WI38 (cell line): ENCODE results near the gene SPRYD3.

Source experiments
- H3K4me3 ChIP-seq: 2 replicates; pipeline ENCODE4 v1.5.1; 2011; ENCODE audit warnings: low read depth, mild to moderate bottlenecking, control low read depth, low read length
- TF ChIP-seq, protein P1 (sequence below): IDR thresholded peaks from 2 replicates; pipeline ENCODE4 v1.5.1; 2012; ENCODE audit warnings: low read depth, mild to moderate bottlenecking, control low read depth, low read length

SPRYD3 gene

GRCh38 chr12:53100466-53101151 lies 21.4 kb upstream of the SPRYD3 start:
- no peak overlapping the region for H3K4me3 ChIP-seq
- TF ChIP-seq, protein P1, sequence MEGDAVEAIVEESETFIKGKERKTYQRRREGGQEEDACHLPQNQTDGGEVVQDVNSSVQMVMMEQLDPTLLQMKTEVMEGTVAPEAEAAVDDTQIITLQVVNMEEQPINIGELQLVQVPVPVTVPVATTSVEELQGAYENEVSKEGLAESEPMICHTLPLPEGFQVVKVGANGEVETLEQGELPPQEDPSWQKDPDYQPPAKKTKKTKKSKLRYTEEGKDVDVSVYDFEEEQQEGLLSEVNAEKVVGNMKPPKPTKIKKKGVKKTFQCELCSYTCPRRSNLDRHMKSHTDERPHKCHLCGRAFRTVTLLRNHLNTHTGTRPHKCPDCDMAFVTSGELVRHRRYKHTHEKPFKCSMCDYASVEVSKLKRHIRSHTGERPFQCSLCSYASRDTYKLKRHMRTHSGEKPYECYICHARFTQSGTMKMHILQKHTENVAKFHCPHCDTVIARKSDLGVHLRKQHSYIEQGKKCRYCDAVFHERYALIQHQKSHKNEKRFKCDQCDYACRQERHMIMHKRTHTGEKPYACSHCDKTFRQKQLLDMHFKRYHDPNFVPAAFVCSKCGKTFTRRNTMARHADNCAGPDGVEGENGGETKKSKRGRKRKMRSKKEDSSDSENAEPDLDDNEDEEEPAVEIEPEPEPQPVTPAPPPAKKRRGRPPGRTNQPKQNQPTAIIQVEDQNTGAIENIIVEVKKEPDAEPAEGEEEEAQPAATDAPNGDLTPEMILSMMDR = no peak

DNA sequence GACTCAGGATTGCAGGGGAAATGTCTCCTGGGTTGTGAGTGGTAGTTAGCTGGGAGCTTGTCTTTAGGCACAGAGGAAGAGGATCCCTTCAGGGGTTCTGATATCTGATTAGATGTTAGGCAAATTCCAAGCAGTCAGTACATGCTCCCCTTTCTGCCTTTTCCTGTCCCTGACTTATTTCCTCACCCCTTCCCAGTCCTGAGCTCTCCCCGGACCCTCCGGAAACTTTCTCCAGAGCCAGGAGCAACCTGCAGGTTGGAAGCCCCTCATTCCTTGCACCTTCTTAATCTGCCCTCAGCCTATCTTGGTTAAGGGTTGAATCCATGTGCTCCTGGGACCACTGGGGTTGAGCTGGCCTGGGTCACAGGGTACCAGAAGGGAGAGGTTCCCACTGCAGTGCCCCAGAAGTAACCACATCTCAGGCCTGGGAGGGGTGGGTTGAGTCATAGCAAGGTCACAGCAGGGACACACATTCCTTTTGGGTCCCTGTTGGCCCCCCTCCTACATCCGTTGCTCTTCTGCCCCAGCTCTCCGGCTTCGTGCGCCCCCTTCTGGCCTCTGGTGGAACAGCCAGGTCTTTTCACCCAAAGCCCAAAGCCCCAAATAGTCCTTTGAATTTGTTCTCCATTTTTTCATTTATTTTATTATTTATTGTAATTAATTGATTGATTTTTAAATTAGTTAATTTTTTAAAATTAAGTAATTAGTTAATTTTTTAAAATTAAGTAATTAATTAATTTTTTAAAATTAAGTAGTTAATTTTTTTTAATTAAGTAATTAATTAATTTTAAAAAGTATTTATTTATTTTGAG lies 20.1 kb upstream of the SPRYD3 start:
- TF ChIP-seq, protein P1 = peak; percentile 77
- H3K4me3 ChIP-seq = peak overlapping the region; percentile 72

GRCh38 chr12:53098354-53098981 lies 19.3 kb upstream of the SPRYD3 start:
- TF ChIP-seq, protein P1 = no peak

DNA sequence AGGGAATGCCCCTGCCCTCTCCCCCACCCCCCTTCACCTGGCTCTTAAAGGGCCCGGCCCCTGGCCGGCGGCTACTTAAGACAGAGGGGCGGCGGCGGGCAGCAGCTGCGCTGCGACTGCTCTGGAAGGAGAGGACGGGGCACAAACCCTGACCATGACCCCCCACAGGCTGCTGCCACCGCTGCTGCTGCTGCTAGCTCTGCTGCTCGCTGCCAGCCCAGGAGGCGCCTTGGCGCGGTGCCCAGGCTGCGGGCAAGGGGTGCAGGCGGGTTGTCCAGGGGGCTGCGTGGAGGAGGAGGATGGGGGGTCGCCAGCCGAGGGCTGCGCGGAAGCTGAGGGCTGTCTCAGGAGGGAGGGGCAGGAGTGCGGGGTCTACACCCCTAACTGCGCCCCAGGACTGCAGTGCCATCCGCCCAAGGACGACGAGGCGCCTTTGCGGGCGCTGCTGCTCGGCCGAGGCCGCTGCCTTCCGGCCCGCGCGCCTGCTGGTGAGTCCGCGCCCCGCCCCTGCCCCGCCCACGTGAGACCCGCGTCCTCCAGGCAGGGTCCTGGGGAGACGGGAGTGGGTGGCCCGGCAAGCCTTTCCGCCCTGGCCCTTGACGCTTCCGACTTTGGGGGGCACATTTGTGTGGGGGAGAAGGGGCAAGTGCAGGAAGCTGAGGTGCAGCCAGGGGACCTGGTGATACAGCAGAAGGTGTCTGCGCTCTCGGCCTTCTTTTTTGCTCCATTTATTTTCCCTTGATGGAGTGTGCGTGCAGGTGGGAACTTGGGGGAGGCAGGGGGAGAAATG lies 18.6 kb upstream of the SPRYD3 start, which contains the start of gene IGFBP6:
Gene IGFBP6, plus strand, starts transcription at position 104 of the 790 bp plus-strand sequence. Its CDS starts 51 bp downstream, at position 155.
- peak within 1 kb of the TSS; percentile 72 for H3K4me3 ChIP-seq
- TF ChIP-seq, protein P1 = no peak

More at GRCh38 chr12:53098354-53098981, 19.3 kb upstream of the SPRYD3 start:
- H3K4me3 ChIP-seq = peak overlapping the region; percentile 72

DNA sequence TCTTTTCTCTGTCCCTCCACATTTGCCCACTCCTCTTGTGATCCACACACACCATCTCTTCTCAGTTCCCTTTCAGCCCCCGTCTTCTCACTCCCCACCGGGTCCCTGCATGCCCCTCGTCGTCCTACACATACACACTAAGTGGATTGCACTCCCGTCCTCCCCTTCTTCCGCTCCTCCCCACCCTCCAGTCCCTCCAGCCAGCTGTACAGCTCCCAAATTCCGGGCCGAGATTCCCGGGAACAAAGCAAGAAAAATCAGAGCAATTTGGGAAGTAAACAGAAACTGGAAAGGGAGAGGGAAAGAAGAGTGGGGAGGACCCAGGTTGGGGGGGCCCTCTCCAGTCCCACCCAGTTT lies 18.0 kb upstream of the SPRYD3 start:
- TF ChIP-seq, protein P1 = no peak
- peak overlapping the region; percentile 72 for H3K4me3 ChIP-seq

- H3K4me3 ChIP-seq = peak overlapping the region; percentile 72
- TF ChIP-seq, protein P1 = no peak
Measured at GRCh38 chr12:53096759-53097158, 17.6 kb upstream of the SPRYD3 start.
